Measurements from ENCODE around the gene DIP2C. TPM values are rescaled to one million over a fixed set of nuclear protein-coding genes. Genes with fewer than 3 reads are reported as not detected.
A peak's percentile ranks its signal among the peaks of the same experiment; 100 is the strongest.

DIP2C gene
- total RNA-seq, 4 donors from 2014 or later: 10.5 to 40.5 (median 19.5) TPM

GRCh38 chr10:618229-618989 is 71.1 kb downstream of the DIP2C start:
- Histone ChIP-seq H3K27ac (peak overlapping the region in 1 of 2 donors; percentile 19), H3K4me3 (no peak overlapping the region), H3K36me3 (no peaks in the 10 kb centered on the region), H3K27me3 (no peaks in the 10 kb centered on the region), H3K4me1 (no peaks in the 10 kb centered on the region), H3K9me3 (no peaks in the 10 kb centered on the region)
- intact Hi-C loops (cut with DNase I; ENCODE audit: low total_unique reads): no loop called here
- DNase-seq: no peak
- no peak for TF ChIP-seq POLR2A (IDR thresholded peaks at IDR 0.05)
- TF ChIP-seq, protein P1, sequence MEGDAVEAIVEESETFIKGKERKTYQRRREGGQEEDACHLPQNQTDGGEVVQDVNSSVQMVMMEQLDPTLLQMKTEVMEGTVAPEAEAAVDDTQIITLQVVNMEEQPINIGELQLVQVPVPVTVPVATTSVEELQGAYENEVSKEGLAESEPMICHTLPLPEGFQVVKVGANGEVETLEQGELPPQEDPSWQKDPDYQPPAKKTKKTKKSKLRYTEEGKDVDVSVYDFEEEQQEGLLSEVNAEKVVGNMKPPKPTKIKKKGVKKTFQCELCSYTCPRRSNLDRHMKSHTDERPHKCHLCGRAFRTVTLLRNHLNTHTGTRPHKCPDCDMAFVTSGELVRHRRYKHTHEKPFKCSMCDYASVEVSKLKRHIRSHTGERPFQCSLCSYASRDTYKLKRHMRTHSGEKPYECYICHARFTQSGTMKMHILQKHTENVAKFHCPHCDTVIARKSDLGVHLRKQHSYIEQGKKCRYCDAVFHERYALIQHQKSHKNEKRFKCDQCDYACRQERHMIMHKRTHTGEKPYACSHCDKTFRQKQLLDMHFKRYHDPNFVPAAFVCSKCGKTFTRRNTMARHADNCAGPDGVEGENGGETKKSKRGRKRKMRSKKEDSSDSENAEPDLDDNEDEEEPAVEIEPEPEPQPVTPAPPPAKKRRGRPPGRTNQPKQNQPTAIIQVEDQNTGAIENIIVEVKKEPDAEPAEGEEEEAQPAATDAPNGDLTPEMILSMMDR (IDR thresholded peaks at IDR 0.05): no peak

GRCh38 chr10:617471-617870 is 72.0 kb downstream of the DIP2C start:
- Histone ChIP-seq H3K36me3 (no peaks in the 10 kb centered on the region), H3K9me3 (no peaks in the 10 kb centered on the region), H3K4me1 (no peaks in the 10 kb centered on the region), H3K27ac (no peak overlapping the region), H3K4me3 (no peak overlapping the region), H3K27me3 (no peaks in the 10 kb centered on the region)
- intact Hi-C loops (cut with DNase I; ENCODE audit: low total_unique reads): no loop called here
- DNase-seq: no peak
- no peak for TF ChIP-seq POLR2A (IDR thresholded peaks at IDR 0.05)
- TF ChIP-seq, protein P1 (IDR thresholded peaks at IDR 0.05): no peak

GRCh38 chr10:615583-616152 is 73.8 kb downstream of the DIP2C start:
- TF ChIP-seq, protein P1 (IDR thresholded peaks at IDR 0.05): no peak
- TF ChIP-seq POLR2A (IDR thresholded peaks at IDR 0.05): no peak

DNA sequence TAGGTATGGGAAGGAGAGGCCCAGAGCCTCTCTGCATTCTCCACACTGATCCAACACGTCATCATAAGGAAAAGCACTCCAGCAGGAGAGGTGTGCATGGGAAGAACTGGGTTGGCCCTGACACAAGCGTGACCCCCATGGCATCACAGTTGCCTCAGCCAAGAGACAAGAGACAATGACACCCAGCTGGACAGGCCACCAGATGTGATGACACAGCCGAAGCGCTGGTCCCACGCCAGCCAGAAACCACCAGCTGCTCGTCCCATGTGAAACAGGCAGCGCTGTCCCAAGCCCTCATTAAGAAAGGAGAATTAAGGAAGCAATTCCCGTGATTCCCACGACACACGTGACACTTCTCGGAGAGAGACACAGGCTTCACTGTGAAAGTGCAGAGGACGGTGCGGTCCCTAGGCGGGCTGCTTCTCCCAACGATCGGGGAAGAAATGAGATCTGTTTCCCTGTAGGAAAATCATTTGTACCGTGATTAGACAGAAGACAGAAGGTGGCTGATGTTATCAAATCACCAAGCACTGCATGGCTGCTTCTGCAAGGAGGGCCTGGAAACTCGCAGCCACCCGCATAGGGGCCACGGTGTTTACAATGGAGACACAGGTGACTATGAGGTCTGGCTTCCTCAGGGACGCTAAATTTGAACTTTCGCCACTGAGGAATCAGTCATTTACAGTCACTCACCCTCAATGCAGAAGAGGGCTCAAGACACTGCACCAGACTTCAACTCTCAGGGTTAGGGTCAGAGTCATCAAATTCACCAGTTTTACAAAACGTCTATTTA is 74.5 kb downstream of the DIP2C start:
- no peaks in the 10 kb centered on the region for H3K36me3 ChIP-seq
- H3K27me3 ChIP-seq: no peaks in the 10 kb centered on the region
- DNase-seq: peak in 1 of 2 donors; percentile 10
- intact Hi-C loops (cut with DNase I; ENCODE audit: low total_unique reads): no loop called here
- TF ChIP-seq POLR2A (IDR thresholded peaks at IDR 0.05): no peak
- TF ChIP-seq, protein P1 (IDR thresholded peaks at IDR 0.05): no peak
- no peak overlapping the region for H3K27ac ChIP-seq
- no peak overlapping the region for H3K4me3 ChIP-seq
- no peaks in the 10 kb centered on the region for H3K4me1 ChIP-seq
- H3K9me3 ChIP-seq: no peaks in the 10 kb centered on the region

More at GRCh38 chr10:615583-616152, 73.8 kb downstream of the DIP2C start:
- no peaks in the 10 kb centered on the region for H3K9me3 ChIP-seq
- H3K27ac ChIP-seq: no peak overlapping the region
- DNase-seq: peak in 1 of 2 donors; percentile 13
- H3K4me3 ChIP-seq: no peak overlapping the region
- intact Hi-C loops (cut with DNase I; ENCODE audit: low total_unique reads): no loop called here
- H3K4me1 ChIP-seq: no peaks in the 10 kb centered on the region
- H3K27me3 ChIP-seq: no peaks in the 10 kb centered on the region
- no peaks in the 10 kb centered on the region for H3K36me3 ChIP-seq
